ENCODE data around the gene CDA. TPM values are rescaled to one million over a fixed set of nuclear protein-coding genes. Genes with fewer than 3 reads are reported as not detected.

Gene CDA
- total RNA-seq, 1 experiment from 2014 or later = 0.62 TPM

DNA sequence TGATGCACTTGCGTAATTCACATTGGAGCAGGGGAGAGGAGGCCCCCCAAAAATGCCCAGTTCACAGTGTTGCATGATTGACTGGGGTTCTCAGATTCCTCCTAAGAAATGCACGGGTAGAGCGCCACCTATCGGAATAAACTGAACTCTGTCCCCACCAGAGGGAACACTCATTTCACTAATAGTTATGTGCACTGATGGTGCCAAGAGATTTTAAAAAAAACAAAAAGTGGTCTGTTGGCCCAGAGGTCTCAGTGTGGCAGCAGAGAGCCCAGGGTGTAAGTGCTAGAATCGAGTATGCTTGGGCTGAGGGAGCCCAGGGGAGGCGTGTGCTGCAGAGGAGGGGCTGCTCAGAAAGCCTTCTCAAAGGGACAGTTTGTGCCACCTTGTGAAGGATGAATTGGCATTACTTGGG lies 51.3 kb downstream of the CDA start:
- in situ Hi-C loops (cut with HindIII; ENCODE audit: low pct_unique_long_range_greater_than_20kb, low sequenced_read_pairs) (no loop called here), intact Hi-C loops (cut with micrococcal nuclease; ENCODE audit: unreplicated experiment) (loop anchor here (1.0 kb wide), 2 partner anchors 65 to 118 kb away; no protein-coding TSS in a partner anchor)
- peak; percentile 85 for ATAC-seq
- no peaks in the 10 kb centered on the region for H3K36me3 ChIP-seq (ENCODE audit: control insufficient read depth, insufficient read depth, low read length)
- no peak overlapping the region for H3K4me3 ChIP-seq (ENCODE audit: low read depth in 2 of 2, low read length in 2 of 2)
- H3K4me1 ChIP-seq (ENCODE audit: control insufficient read depth, insufficient read depth, low read length) = no peaks in the 10 kb centered on the region
- H3K27ac ChIP-seq (ENCODE audit: low read length) = no peak overlapping the region
- no peak for TF ChIP-seq TCF7L2 (IDR thresholded peaks at IDR 0.05; ENCODE audit: low read depth, low read length)
- TF ChIP-seq, protein P1, sequence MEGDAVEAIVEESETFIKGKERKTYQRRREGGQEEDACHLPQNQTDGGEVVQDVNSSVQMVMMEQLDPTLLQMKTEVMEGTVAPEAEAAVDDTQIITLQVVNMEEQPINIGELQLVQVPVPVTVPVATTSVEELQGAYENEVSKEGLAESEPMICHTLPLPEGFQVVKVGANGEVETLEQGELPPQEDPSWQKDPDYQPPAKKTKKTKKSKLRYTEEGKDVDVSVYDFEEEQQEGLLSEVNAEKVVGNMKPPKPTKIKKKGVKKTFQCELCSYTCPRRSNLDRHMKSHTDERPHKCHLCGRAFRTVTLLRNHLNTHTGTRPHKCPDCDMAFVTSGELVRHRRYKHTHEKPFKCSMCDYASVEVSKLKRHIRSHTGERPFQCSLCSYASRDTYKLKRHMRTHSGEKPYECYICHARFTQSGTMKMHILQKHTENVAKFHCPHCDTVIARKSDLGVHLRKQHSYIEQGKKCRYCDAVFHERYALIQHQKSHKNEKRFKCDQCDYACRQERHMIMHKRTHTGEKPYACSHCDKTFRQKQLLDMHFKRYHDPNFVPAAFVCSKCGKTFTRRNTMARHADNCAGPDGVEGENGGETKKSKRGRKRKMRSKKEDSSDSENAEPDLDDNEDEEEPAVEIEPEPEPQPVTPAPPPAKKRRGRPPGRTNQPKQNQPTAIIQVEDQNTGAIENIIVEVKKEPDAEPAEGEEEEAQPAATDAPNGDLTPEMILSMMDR (IDR thresholded peaks at IDR 0.05) = peak; percentile 91
- TF ChIP-seq, protein P2, sequence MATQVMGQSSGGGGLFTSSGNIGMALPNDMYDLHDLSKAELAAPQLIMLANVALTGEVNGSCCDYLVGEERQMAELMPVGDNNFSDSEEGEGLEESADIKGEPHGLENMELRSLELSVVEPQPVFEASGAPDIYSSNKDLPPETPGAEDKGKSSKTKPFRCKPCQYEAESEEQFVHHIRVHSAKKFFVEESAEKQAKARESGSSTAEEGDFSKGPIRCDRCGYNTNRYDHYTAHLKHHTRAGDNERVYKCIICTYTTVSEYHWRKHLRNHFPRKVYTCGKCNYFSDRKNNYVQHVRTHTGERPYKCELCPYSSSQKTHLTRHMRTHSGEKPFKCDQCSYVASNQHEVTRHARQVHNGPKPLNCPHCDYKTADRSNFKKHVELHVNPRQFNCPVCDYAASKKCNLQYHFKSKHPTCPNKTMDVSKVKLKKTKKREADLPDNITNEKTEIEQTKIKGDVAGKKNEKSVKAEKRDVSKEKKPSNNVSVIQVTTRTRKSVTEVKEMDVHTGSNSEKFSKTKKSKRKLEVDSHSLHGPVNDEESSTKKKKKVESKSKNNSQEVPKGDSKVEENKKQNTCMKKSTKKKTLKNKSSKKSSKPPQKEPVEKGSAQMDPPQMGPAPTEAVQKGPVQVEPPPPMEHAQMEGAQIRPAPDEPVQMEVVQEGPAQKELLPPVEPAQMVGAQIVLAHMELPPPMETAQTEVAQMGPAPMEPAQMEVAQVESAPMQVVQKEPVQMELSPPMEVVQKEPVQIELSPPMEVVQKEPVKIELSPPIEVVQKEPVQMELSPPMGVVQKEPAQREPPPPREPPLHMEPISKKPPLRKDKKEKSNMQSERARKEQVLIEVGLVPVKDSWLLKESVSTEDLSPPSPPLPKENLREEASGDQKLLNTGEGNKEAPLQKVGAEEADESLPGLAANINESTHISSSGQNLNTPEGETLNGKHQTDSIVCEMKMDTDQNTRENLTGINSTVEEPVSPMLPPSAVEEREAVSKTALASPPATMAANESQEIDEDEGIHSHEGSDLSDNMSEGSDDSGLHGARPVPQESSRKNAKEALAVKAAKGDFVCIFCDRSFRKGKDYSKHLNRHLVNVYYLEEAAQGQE (IDR thresholded peaks at IDR 0.05; ENCODE audit: insufficient read depth in 1 of 2, low read depth in 2 of 2, low read length in 1 of 2) = no peak
- no peaks in the 10 kb centered on the region for H3K27me3 ChIP-seq (ENCODE audit: control insufficient read depth, insufficient read depth, low read length)
- peak; percentile 38 for DNase-seq (ENCODE audit: low read depth, low spot score)
- ChIA-PET CTCF (no interaction called here), POLR2A (no interaction called here)
- BruUV-seq (replicated peaks) = no TSS peak
- H3K9me3 ChIP-seq (ENCODE audit: control insufficient read depth, insufficient read depth, low read depth, low read length) = no peaks in the 10 kb centered on the region

DNA sequence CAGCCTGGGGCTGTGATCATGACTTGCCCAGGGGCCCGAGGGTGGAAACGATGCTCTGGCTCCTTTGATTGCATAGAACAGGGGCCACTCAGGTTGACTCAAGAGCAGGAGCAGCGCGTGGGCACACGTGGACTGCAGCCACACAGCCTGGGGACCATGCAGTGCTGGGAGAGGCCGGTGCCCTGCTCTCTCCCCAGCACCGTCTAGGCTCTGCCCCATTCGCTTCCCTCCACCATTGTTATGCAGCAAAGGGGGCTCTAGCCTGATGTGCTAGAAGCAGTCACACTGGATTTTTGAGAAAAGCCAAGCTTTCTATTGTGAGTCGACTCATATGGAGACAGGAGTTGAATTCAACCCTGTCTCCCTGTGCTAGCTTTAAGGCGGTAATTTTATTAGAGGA lies 53.1 kb downstream of the CDA start:
- ATAC-seq = no peak
- CTCF ChIA-PET = no interaction called here
- Histone ChIP-seq H3K4me1 (ENCODE audit: control insufficient read depth, insufficient read depth, low read length) (no peaks in the 10 kb centered on the region), H3K4me3 (ENCODE audit: low read depth in 2 of 2, low read length in 2 of 2) (no peak overlapping the region), H3K27ac (ENCODE audit: low read length) (no peak overlapping the region), H3K9me3 (ENCODE audit: control insufficient read depth, insufficient read depth, low read depth, low read length) (no peaks in the 10 kb centered on the region), H3K27me3 (ENCODE audit: control insufficient read depth, insufficient read depth, low read length) (no peaks in the 10 kb centered on the region), H3K36me3 (ENCODE audit: control insufficient read depth, insufficient read depth, low read length) (no peaks in the 10 kb centered on the region)
- intact Hi-C loops (cut with micrococcal nuclease; ENCODE audit: unreplicated experiment) = no loop called here
- TF ChIP-seq, protein P2 (IDR thresholded peaks at IDR 0.05; ENCODE audit: insufficient read depth in 1 of 2, low read depth in 2 of 2, low read length in 1 of 2) = no peak
- TF ChIP-seq SIN3A (IDR thresholded peaks at IDR 0.05; ENCODE audit: borderline replicate concordance, insufficient read depth, low read depth, low read length) (no peak), TCF7L2 (IDR thresholded peaks at IDR 0.05; ENCODE audit: low read depth, low read length) (no peak), POLR2AphosphoS5 (IDR thresholded peaks at IDR 0.05; ENCODE audit: low read depth, low read length) (no peak)
- TF ChIP-seq, protein P1 (IDR thresholded peaks at IDR 0.05) = no peak
- POLR2A ChIA-PET = no interaction called here
- in situ Hi-C loops (cut with HindIII; ENCODE audit: low pct_unique_long_range_greater_than_20kb, low sequenced_read_pairs) = no loop called here
- DNase-seq (ENCODE audit: low read depth, low spot score) = no peak
- no TSS peak for BruUV-seq (replicated peaks)

Measured in Panc1 (cell line).